ENCODE data around the gene ALS2. TPM values are rescaled to one million over a fixed set of nuclear protein-coding genes. Genes with fewer than 3 reads are reported as not detected.

ALS2 gene
- total and polyA plus RNA-seq, 2 donors (not counting 1 experiment from before 2014, with no cell fraction given): 1.4 to 16.7 TPM

- intact Hi-C loops (cut with micrococcal nuclease): no loop called here
- Mint-ChIP-seq H3K27me3 (peaks cover 7% of the 10 kb centered on the region), H3K4me1 (no peaks in the 10 kb centered on the region), H3K4me3 (no peak overlapping the region), H3K27ac (no peak overlapping the region), H3K9me3 (ENCODE audit: insufficient read depth) (no peaks in the 10 kb centered on the region)
- H2AFZ ChIP-seq (ENCODE audit: insufficient read depth, low read depth, low read length, poor library complexity, severe bottlenecking): no peak overlapping the region
- H3K27me3 ChIP-seq (replicated peaks in 1 of 4; ENCODE audit: control extremely low read depth in 1 of 4, control insufficient read depth in 3 of 4, insufficient read depth in 4 of 4, low read length in 3 of 4): no peaks in the 10 kb centered on the region
- ChIA-PET CTCF (no interaction called here), POLR2A (no interaction called here)
- H3K4me2 ChIP-seq (replicated peaks; ENCODE audit: low read depth, low read length, poor library complexity, severe bottlenecking): no peak overlapping the region
- WGBS (ENCODE audit: insufficient coverage): 100% methylated on average over 1 of the region's 3 CpGs
- H3K79me2 ChIP-seq (ENCODE audit: control insufficient read depth, insufficient read depth, low read length): no peaks in the 10 kb centered on the region
- no peak overlapping the region for H3K9ac ChIP-seq (ENCODE audit: low read length)
- DNase-seq (no peak), ATAC-seq (ENCODE audit: low read depth) (no peak)
- TF ChIP-seq EZH2 (IDR thresholded peaks at IDR 0.05; ENCODE audit: borderline replicate concordance, insufficient read depth, low read depth, low read length, poor library complexity, severe bottlenecking): no peak
- TF ChIP-seq CTCF (IDR thresholded peaks at IDR 0.05): no peak
- H3K36me3 ChIP-seq (replicated peaks in 1 of 2; ENCODE audit: control extremely low read depth in 1 of 2, control insufficient read depth in 1 of 2, extremely low read depth in 1 of 2, insufficient read depth in 2 of 2, low read length in 1 of 2): no peaks in the 10 kb centered on the region
- H3K4me1 ChIP-seq (ENCODE audit: control insufficient read depth in 2 of 2, insufficient read depth in 2 of 2, low read length in 2 of 2): no peaks in the 10 kb centered on the region
- no peaks in the 10 kb centered on the region for H4K20me1 ChIP-seq (ENCODE audit: control insufficient read depth, insufficient read depth, low read length, poor library complexity, severe bottlenecking)
- H3K27ac ChIP-seq (ENCODE audit: low read length in 2 of 2): no peak overlapping the region
- H3K9me3 ChIP-seq (ENCODE audit: control extremely low read depth in 1 of 3, control insufficient read depth in 2 of 3, insufficient read depth in 1 of 3, low read length in 2 of 3): no peaks in the 10 kb centered on the region
- H3K4me3 ChIP-seq (ENCODE audit: control extremely low read depth in 1 of 5, extremely low read depth in 1 of 5, insufficient read depth in 1 of 5, low read depth in 2 of 5, low read length in 4 of 5): no peak overlapping the region
Observed at GRCh38 chr2:201674794-201675193, 105.9 kb downstream of the ALS2 start.

- H3K4me1 ChIP-seq (ENCODE audit: control insufficient read depth in 2 of 2, insufficient read depth in 2 of 2, low read length in 2 of 2): no peaks in the 10 kb centered on the region
- intact Hi-C loops (cut with micrococcal nuclease): no loop called here
- H3K27ac ChIP-seq (ENCODE audit: low read length in 2 of 2): no peak overlapping the region
- no peaks in the 10 kb centered on the region for H3K36me3 ChIP-seq (replicated peaks in 1 of 2; ENCODE audit: control extremely low read depth in 1 of 2, control insufficient read depth in 1 of 2, extremely low read depth in 1 of 2, insufficient read depth in 2 of 2, low read length in 1 of 2)
- no peak for ATAC-seq (ENCODE audit: low read depth)
- H3K9me3 Mint-ChIP-seq (ENCODE audit: insufficient read depth): no peaks in the 10 kb centered on the region
- no peak for DNase-seq
- POLR2A ChIA-PET: no interaction called here
- no peak overlapping the region for H3K9ac ChIP-seq (ENCODE audit: low read length)
- no peak overlapping the region for H3K4me3 ChIP-seq (ENCODE audit: control extremely low read depth in 1 of 5, extremely low read depth in 1 of 5, insufficient read depth in 1 of 5, low read depth in 2 of 5, low read length in 4 of 5)
- no peaks in the 10 kb centered on the region for H4K20me1 ChIP-seq (ENCODE audit: control insufficient read depth, insufficient read depth, low read length, poor library complexity, severe bottlenecking)
- no peak overlapping the region for H3K4me3 Mint-ChIP-seq
- no peaks in the 10 kb centered on the region for H3K79me2 ChIP-seq (ENCODE audit: control insufficient read depth, insufficient read depth, low read length)
- no CpG with 5 or more reads among the region's 3 CpGs for WGBS (ENCODE audit: insufficient coverage)
- H3K4me1 Mint-ChIP-seq: no peaks in the 10 kb centered on the region
- no peak overlapping the region for H3K4me2 ChIP-seq (replicated peaks; ENCODE audit: low read depth, low read length, poor library complexity, severe bottlenecking)
- no peaks in the 10 kb centered on the region for H3K27me3 ChIP-seq (replicated peaks in 1 of 4; ENCODE audit: control extremely low read depth in 1 of 4, control insufficient read depth in 3 of 4, insufficient read depth in 4 of 4, low read length in 3 of 4)
- no peaks in the 10 kb centered on the region for H3K9me3 ChIP-seq (ENCODE audit: control extremely low read depth in 1 of 3, control insufficient read depth in 2 of 3, insufficient read depth in 1 of 3, low read length in 2 of 3)
- CTCF ChIA-PET: no interaction called here
- H3K27ac Mint-ChIP-seq: no peak overlapping the region
- H2AFZ ChIP-seq (ENCODE audit: insufficient read depth, low read depth, low read length, poor library complexity, severe bottlenecking): no peak overlapping the region
- peaks cover 7% of the 10 kb centered on the region for H3K27me3 Mint-ChIP-seq
- TF ChIP-seq EZH2 (IDR thresholded peaks at IDR 0.05; ENCODE audit: borderline replicate concordance, insufficient read depth, low read depth, low read length, poor library complexity, severe bottlenecking) (no peak), CTCF (IDR thresholded peaks at IDR 0.05) (no peak)
Observed at GRCh38 chr2:201674298-201674697, 106.4 kb downstream of the ALS2 start.

Data from B cell (primary cell).